SK-N-SH (cell line): ENCODE data around the gene SLC6A2. TPM values are rescaled to one million over a fixed set of nuclear protein-coding genes. Genes with fewer than 3 reads are reported as not detected.

Source experiments
- CTCF ChIA-PET: fragments of 300-600, 350-600 bp; formaldehyde crosslinking; extraction: SDS; loops from one replicate; lab custom pipeline; 2021; lab: Yijun Ruan, JAX
- POLR2A ChIA-PET: fragments of 350-600 bp; sonication (Branson Sonifier 250); formaldehyde crosslinking; extraction: SDS; loops from one replicate; lab custom pipeline; 2020; ENCODE audit warnings: antibody characterized with exemption, inconsistent platforms; lab: Yijun Ruan, JAX
- DNase-seq: peaks from one replicate; pipeline ENCODE4 v3.0.0; 2012
- H2AFZ ChIP-seq: fragments of 200-600 bp; sonication (generic); 2 replicates; pipeline ENCODE4 v1.8.1; 2016; ENCODE audit warnings: antibody characterized with exemption, mild to moderate bottlenecking, low read depth
- H3F3A ChIP-seq: fragments of 200-600 bp; sonication (generic); replicated peaks from 2 replicates; pipeline ENCODE3; 2016; ENCODE audit warnings: antibody characterized with exemption, mild to moderate bottlenecking; ENCODE audit not compliant: insufficient read depth
- H3K27ac ChIP-seq, 2 experiments: fragments of 200-500 bp in 1 of 2; fragments of 200-600 bp in 1 of 2; sonication (Bioruptor generic) in 1 of 2; sonication (generic), shearing (Covaris generic) in 1 of 2; 2 replicates each; pipeline versions ENCODE4 v1.5.1 to v1.6.1; 2014 to 2016; ENCODE audit warnings: low read depth in 2 of 2, inconsistent platforms in 1 of 2, low read length in 1 of 2, mild to moderate bottlenecking in 1 of 2, mixed read lengths in 1 of 2
- H3K27me3 ChIP-seq: fragments of 200-600 bp; sonication (generic), shearing (Covaris generic); 2 replicates; pipeline ENCODE4 v1.6.1; 2016; ENCODE audit warnings: mixed run types; ENCODE audit not compliant: insufficient read depth
- H3K36me3 ChIP-seq, 2 experiments: fragments of 200-500 bp in 1 of 2; fragments of 200-600 bp in 1 of 2; sonication (Bioruptor generic) in 1 of 2; sonication (generic) in 1 of 2; replicated peaks in 1 of 2; 2 replicates each; pipeline versions ENCODE3 to v1.5.1; 2014 to 2016; ENCODE audit warnings: low read length in 1 of 2, mild to moderate bottlenecking in 1 of 2; ENCODE audit not compliant: insufficient read depth in 2 of 2, control insufficient read depth in 1 of 2
- H3K4me1 ChIP-seq, 2 experiments: fragments of 200-500 bp in 1 of 2; fragments of 200-600 bp in 1 of 2; sonication (Bioruptor generic) in 1 of 2; sonication (generic), shearing (Covaris generic) in 1 of 2; 2 replicates each; pipeline versions ENCODE4 v1.5.1 to v1.6.1; 2014 to 2016; ENCODE audit warnings: low read depth in 1 of 2, low read length in 1 of 2, mixed run types in 1 of 2; ENCODE audit not compliant: insufficient read depth in 2 of 2, control insufficient read depth in 1 of 2
- H3K4me2 ChIP-seq: fragments of 200-600 bp; sonication (generic), shearing (Covaris generic); 2 replicates; pipeline ENCODE4 v1.6.1; 2017; ENCODE audit warnings: mixed run types
- H3K4me3 ChIP-seq, 2 experiments: fragments of 200-500 bp in 1 of 2; fragments of 200-600 bp in 1 of 2; sonication (Bioruptor generic) in 1 of 2; sonication (generic), shearing (Covaris generic) in 1 of 2; 2 replicates each; pipeline versions ENCODE4 v1.5.1 to v1.8.1; 2014 to 2016; ENCODE audit warnings: low read depth in 2 of 2, inconsistent platforms in 1 of 2, low read length in 1 of 2, mild to moderate bottlenecking in 1 of 2, mixed read lengths in 1 of 2, moderate library complexity in 1 of 2
- H3K79me2 ChIP-seq: fragments of 200-600 bp; sonication (generic); 2 replicates; pipeline ENCODE4 v1.8.1; 2017; ENCODE audit warnings: mild to moderate bottlenecking; ENCODE audit not compliant: insufficient read depth
- H3K9ac ChIP-seq: fragments of 200-600 bp; sonication (generic); 2 replicates; pipeline ENCODE4 v1.6.1; 2017; ENCODE audit warnings: mixed run types
- H3K9me2 ChIP-seq: fragments of 200-600 bp; sonication (generic); 2 replicates; pipeline ENCODE4 v1.6.1; 2017; ENCODE audit warnings: mixed run types
- H3K9me3 ChIP-seq: fragments of 200-600 bp; sonication (generic); 2 replicates; pipeline ENCODE4 v1.6.1; 2017; ENCODE audit warnings: mixed run types, mild to moderate bottlenecking, moderate library complexity
- H4K20me1 ChIP-seq: fragments of 200-600 bp; sonication (generic); 2 replicates; pipeline ENCODE4 v1.6.1; 2017; ENCODE audit warnings: mild to moderate bottlenecking, mixed run types; ENCODE audit not compliant: insufficient read depth
- CHD2 ChIP-seq: fragments of 150-350 bp; IDR thresholded peaks from 2 replicates; pipeline ENCODE4 v1.6.1; 2018; ENCODE audit warnings: low read length; ENCODE audit not compliant: partially characterized antibody
- CTCF ChIP-seq: fragments of 200-600 bp; sonication (generic); IDR thresholded peaks from 2 replicates; pipeline ENCODE4 v1.6.1; 2017; ENCODE audit warnings: antibody characterized with exemption, mild to moderate bottlenecking, moderate library complexity
- ELF1 ChIP-seq: IDR thresholded peaks from 2 replicates; pipeline ENCODE4 v1.4.0; 2012
- EP300 ChIP-seq, 2 experiments: IDR thresholded peaks; 2 replicates each; pipeline versions ENCODE4 v1.4.0 to v1.6.1; 2012; ENCODE audit warnings: borderline replicate concordance in 1 of 2, low read depth in 1 of 2, low read length in 1 of 2
- FOSL2 ChIP-seq: IDR thresholded peaks from 2 replicates; pipeline ENCODE4 v1.4.0; 2012; ENCODE audit warnings: low read depth, mild to moderate bottlenecking, moderate library complexity, borderline replicate concordance
- GABPA ChIP-seq: IDR thresholded peaks from 2 replicates; pipeline ENCODE4 v1.4.0; 2012; ENCODE audit warnings: low read depth, mild to moderate bottlenecking
- GATA2 ChIP-seq: sonication (generic); formaldehyde crosslinking; IDR thresholded peaks from 2 replicates; pipeline ENCODE4 v1.5.0; 2020; ENCODE audit warnings: mild to moderate bottlenecking, missing genetic modification reagents
- JUND ChIP-seq: IDR thresholded peaks from 2 replicates; pipeline ENCODE4 v1.4.0; 2012
- MEF2A ChIP-seq: IDR thresholded peaks from 2 replicates; pipeline ENCODE4 v1.4.0; 2012; ENCODE audit warnings: low read depth, borderline replicate concordance
- MXI1 ChIP-seq: IDR thresholded peaks from 2 replicates; pipeline ENCODE4 v1.6.1; 2012; ENCODE audit warnings: mild to moderate bottlenecking, low read depth, low read length, improper control_type of control experiment
- POLR2AphosphoS5 ChIP-seq: IDR thresholded peaks from 2 replicates; pipeline ENCODE4 v1.6.1; 2012; ENCODE audit warnings: low read depth, low read length
- RAD21 ChIP-seq: IDR thresholded peaks from 2 replicates; pipeline ENCODE4 v1.6.1; 2012; ENCODE audit warnings: mild to moderate bottlenecking, low read length
- TEAD4 ChIP-seq: IDR thresholded peaks from 2 replicates; pipeline ENCODE4 v1.4.0; 2012; ENCODE audit warnings: mild to moderate bottlenecking, borderline replicate concordance; ENCODE audit not compliant: insufficient read depth
- USF1 ChIP-seq: IDR thresholded peaks from 2 replicates; pipeline ENCODE4 v1.4.0; 2012; ENCODE audit warnings: low read depth, borderline replicate concordance
- ZBTB33 ChIP-seq: IDR thresholded peaks from 2 replicates; pipeline ENCODE4 v1.4.0; 2012; ENCODE audit warnings: low read depth, borderline replicate concordance
- WGBS: methylation state at CpG from one replicate; pipeline ENCODE4 v1.1.6; 2017; ENCODE audit warnings: low lambda C conversion rate; 5-methylcytosine and 5-hydroxymethylcytosine counted together
- polyA plus RNA-seq, 3 experiments: library from polyadenylated mRNA; depleted of rRNA; stranded (reverse); fragments of >200 nt; gene quantifications; 2 replicates each; pipeline ENCODE4 v1.2.3, GENCODE V29; 2012
- TF ChIP-seq, protein P1 (sequence below): fragments of 150-350 bp; IDR thresholded peaks from 2 replicates; pipeline ENCODE4 v1.6.1; 2017; ENCODE audit warnings: antibody characterized with exemption, low read length, low read depth, borderline replicate concordance
- TF ChIP-seq, protein P2 (sequence below): IDR thresholded peaks from 2 replicates; pipeline ENCODE4 v1.4.0; 2012; ENCODE audit warnings: low read depth

The SLC6A2 gene
- polyA plus RNA-seq, 1 of the 3 experiments (the other 2 are of a cell fraction), result 3.3 TPM

- no peak overlapping the region for H2AFZ ChIP-seq
- no peaks in the 10 kb centered on the region for H4K20me1 ChIP-seq
- no peaks in the 10 kb centered on the region for H3K9me3 ChIP-seq
- H3K9ac ChIP-seq, result no peak overlapping the region
- H3K36me3 ChIP-seq, result peaks cover 0 to 31% of the 10 kb centered on the region in 2 experiments
- no peaks in the 10 kb centered on the region for H3K27me3 ChIP-seq
- H3F3A ChIP-seq, result no peaks in the 10 kb centered on the region
- no peak for DNase-seq
- H3K9me2 ChIP-seq, result no peaks in the 10 kb centered on the region
- no peaks in the 10 kb centered on the region for H3K79me2 ChIP-seq
- H3K4me3 ChIP-seq, result no peak overlapping the region
- peak overlapping the region in 1 of 2 experiments; percentile 41; a peak in 2 of 4 replicates for H3K27ac ChIP-seq
- TF ChIP-seq JUND, result no peak
- TF ChIP-seq TEAD4, result no peak
- TF ChIP-seq, protein P1, sequence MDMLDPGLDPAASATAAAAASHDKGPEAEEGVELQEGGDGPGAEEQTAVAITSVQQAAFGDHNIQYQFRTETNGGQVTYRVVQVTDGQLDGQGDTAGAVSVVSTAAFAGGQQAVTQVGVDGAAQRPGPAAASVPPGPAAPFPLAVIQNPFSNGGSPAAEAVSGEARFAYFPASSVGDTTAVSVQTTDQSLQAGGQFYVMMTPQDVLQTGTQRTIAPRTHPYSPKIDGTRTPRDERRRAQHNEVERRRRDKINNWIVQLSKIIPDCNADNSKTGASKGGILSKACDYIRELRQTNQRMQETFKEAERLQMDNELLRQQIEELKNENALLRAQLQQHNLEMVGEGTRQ, result no peak
- TF ChIP-seq USF1, result no peak
- no peak for TF ChIP-seq EP300 (IDR thresholded peaks at IDR 0.05; ENCODE audit: borderline replicate concordance in 1 of 2, low read depth in 1 of 2, low read length in 1 of 2)
- no peak for TF ChIP-seq POLR2AphosphoS5
- no peak for TF ChIP-seq ELF1
- no peak for TF ChIP-seq ZBTB33
- no peak for TF ChIP-seq MEF2A
- no peak for TF ChIP-seq FOSL2
- TF ChIP-seq MXI1, result no peak
- no peak for TF ChIP-seq RAD21
- no peak for TF ChIP-seq GABPA
- TF ChIP-seq CHD2, result no peak
- TF ChIP-seq, protein P2, sequence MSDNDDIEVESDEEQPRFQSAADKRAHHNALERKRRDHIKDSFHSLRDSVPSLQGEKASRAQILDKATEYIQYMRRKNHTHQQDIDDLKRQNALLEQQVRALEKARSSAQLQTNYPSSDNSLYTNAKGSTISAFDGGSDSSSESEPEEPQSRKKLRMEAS, result no peak
- no peak for TF ChIP-seq CTCF
- TF ChIP-seq GATA2, result no peak
- 0% methylated on average over 2 of the region's 2 CpGs for WGBS
- POLR2A ChIA-PET, result interaction anchor here (0.6 to 1.2 kb wide), 2 partner anchors 11 to 286 kb away, joined by 3 read pairs; no protein-coding TSS in a partner anchor
- no peak overlapping the region for H3K4me2 ChIP-seq
- H3K4me1 ChIP-seq, result peaks cover 0 to 74% of the 10 kb centered on the region in 2 experiments; a peak in 2 of 4 replicates
- CTCF ChIA-PET, result interaction anchor here (1.2 to 3.2 kb wide), 4 partner anchors 11 to 201 kb away, joined by 3 to 11 read pairs (median 10); no protein-coding TSS in a partner anchor
Measured at GRCh38 chr16:55666012-55666411, 10.2 kb downstream of the SLC6A2 start.
